ENCODE measurements around the gene REXO4. TPM values are rescaled to one million over a fixed set of nuclear protein-coding genes. Genes with fewer than 3 reads are reported as not detected.

Gene REXO4
- total RNA-seq, 3 donors from 2014 or later = 18.7 to 26.0 (median 20.1) TPM

DNA sequence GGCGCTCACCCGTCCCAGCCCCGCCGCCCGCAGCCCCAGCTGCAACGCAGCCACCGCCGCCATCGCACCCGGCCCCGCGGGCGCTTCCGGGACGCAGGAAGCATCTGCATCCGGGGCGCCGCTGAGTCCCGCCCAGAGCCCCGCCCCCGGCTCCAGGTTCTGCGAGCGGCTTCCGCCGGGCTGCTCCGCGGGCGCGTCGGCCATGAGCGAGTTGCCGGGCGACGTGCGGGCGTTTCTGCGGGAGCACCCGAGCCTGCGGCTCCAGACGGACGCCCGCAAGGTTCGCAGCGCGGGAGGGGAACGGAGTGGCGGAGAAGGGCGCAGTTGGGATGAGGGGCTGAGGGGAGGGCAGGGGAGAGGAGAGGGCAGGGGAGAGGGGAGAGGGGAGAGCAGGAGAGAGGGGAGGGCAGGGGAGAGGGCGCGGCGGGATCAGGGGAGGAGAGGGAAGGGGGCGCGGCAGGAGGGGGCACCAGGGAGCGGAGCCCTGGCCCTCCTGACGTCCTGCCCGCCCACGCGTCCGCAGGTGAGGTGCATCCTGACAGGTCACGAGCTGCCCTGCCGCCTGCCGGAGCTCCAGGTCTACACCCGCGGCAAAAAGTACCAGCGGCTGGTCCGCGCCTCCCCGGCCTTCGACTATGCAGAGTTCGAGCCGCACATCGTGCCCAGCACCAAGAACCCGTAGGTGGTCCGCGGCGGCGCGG is 61.3 kb downstream of the REXO4 start, which contains the start of the genes SURF1 and SURF2:
Gene SURF1, minus strand, starts transcription at position 97 of the 701 bp plus-strand sequence. Its CDS starts 34 bp downstream, at position 63.
Gene SURF2, plus strand, starts transcription at position 160 of the 701 bp plus-strand sequence. Its CDS starts 43 bp downstream, at position 203.
- Histone ChIP-seq H3K4me1 (ENCODE audit: low read depth) (peaks cover 20% of the 10 kb centered on the region), H3K9me3 (no peaks in the 10 kb centered on the region), H3K36me3 (ENCODE audit: low read depth) (peaks cover 7% of the 10 kb centered on the region), H3K4me3 (peak within 1 kb of the TSS; percentile 65)
- intact Hi-C loops (cut with DNase I, micrococcal nuclease) = no loop called here
- peak; percentile 95 for ATAC-seq
- TF ChIP-seq, protein P1, sequence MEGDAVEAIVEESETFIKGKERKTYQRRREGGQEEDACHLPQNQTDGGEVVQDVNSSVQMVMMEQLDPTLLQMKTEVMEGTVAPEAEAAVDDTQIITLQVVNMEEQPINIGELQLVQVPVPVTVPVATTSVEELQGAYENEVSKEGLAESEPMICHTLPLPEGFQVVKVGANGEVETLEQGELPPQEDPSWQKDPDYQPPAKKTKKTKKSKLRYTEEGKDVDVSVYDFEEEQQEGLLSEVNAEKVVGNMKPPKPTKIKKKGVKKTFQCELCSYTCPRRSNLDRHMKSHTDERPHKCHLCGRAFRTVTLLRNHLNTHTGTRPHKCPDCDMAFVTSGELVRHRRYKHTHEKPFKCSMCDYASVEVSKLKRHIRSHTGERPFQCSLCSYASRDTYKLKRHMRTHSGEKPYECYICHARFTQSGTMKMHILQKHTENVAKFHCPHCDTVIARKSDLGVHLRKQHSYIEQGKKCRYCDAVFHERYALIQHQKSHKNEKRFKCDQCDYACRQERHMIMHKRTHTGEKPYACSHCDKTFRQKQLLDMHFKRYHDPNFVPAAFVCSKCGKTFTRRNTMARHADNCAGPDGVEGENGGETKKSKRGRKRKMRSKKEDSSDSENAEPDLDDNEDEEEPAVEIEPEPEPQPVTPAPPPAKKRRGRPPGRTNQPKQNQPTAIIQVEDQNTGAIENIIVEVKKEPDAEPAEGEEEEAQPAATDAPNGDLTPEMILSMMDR (IDR thresholded peaks at IDR 0.05) = no peak
- DNase-seq = peak; percentile 94 to 95 (median 95)

Other genes starting within 250 kb of the REXO4 start
- gene OBP2B, start 208.8 kb downstream of the REXO4 start, total RNA-seq = not detected
- gene ABO, start 142.8 kb downstream of the REXO4 start, total RNA-seq = 100 to 1,000 TPM in 2 of 3 donors, 10 to 100 TPM in 1; 25.6 to 114 (median 102) TPM
- 10 to 100 TPM; 23.7 to 24.7 (median 24.0) TPM for gene SURF6, start 81.8 kb downstream of the REXO4 start, total RNA-seq
- 10 to 100 TPM; 19.8 to 33.6 (median 21.3) TPM for gene MED22, start 69.9 kb downstream of the REXO4 start, total RNA-seq
- gene RPL7A, start 69.8 kb downstream of the REXO4 start, total RNA-seq = 1,000 to 10,000 TPM; 1,420 to 1,482 (median 1,457) TPM
- 10 to 100 TPM; 45.4 to 63.0 (median 52.2) TPM for gene SURF1, start 61.5 kb downstream of the REXO4 start, total RNA-seq
- 10 to 100 TPM in 2 of 3 donors, 1 to 10 TPM in 1; 8.7 to 15.0 (median 11.4) TPM for gene SURF2, start 61.5 kb downstream of the REXO4 start, total RNA-seq
- gene SURF4, start 42.0 kb downstream of the REXO4 start, total RNA-seq = 100 to 1,000 TPM; 117 to 165 (median 149) TPM
- 1 to 10 TPM in 2 of 3 donors, under 1 TPM in 1; 0.41 to 1.4 (median 1.3) TPM for gene STKLD1, start 41.6 kb downstream of the REXO4 start, total RNA-seq
- gene ADAMTS13, start 4.4 kb upstream of the REXO4 start, total RNA-seq = 1 to 10 TPM; 3.3 to 5.0 (median 3.6) TPM
- gene CACFD1, start 42.0 kb upstream of the REXO4 start, total RNA-seq = 10 to 100 TPM; 42.7 to 84.2 (median 54.1) TPM
- gene SLC2A6, start 61.1 kb upstream of the REXO4 start, total RNA-seq = 1 to 10 TPM; 2.6 to 5.3 (median 2.8) TPM
- gene MYMK, start 106.9 kb upstream of the REXO4 start, total RNA-seq = not detected
- 1 to 10 TPM; 1.3 to 2.7 (median 1.5) TPM for gene ADAMTSL2, start 116.7 kb upstream of the REXO4 start, total RNA-seq
- gene FAM163B, start 191.4 kb upstream of the REXO4 start, total RNA-seq = 1 to 10 TPM; 2.0 to 3.9 (median 3.8) TPM
- gene DBH, start 218.4 kb upstream of the REXO4 start, total RNA-seq = not detected

Data from mucosa of descending colon (tissue), 3 donors.